ENCODE results near the gene COQ8A.

The COQ8A gene

GRCh38 chr1:227009937-227010336 lies 69.8 kb downstream of the COQ8A start:
- ATAC-seq (ENCODE audit: insufficient read depth, low read depth) (no peak), DNase-seq (no peak)
- H4K20me1 ChIP-seq (ENCODE audit: insufficient read depth, low read length), result no peaks in the 10 kb centered on the region
- no peak overlapping the region for H3K27ac ChIP-seq (ENCODE audit: low read length)
- no peak for TF ChIP-seq EZH2 (IDR thresholded peaks at IDR 0.05; ENCODE audit: borderline replicate concordance, low read depth, low read length, severe bottlenecking)
- TF ChIP-seq CTCF (IDR thresholded peaks at IDR 0.05; ENCODE audit: borderline replicate concordance, extremely low read depth, low read length, poor library complexity, severe bottlenecking), result no peak
- no peaks in the 10 kb centered on the region for H3K79me2 ChIP-seq (ENCODE audit: insufficient read depth, low read length)
- H3K36me3 ChIP-seq (ENCODE audit: insufficient read depth, low read length), result no peaks in the 10 kb centered on the region
- H3K27me3 ChIP-seq (ENCODE audit: insufficient read depth, low read length, poor library complexity), result peaks cover 33% of the 10 kb centered on the region
- no peak overlapping the region for H2AFZ ChIP-seq (ENCODE audit: low read depth, low read length)
- no peak overlapping the region for H3K9ac ChIP-seq (ENCODE audit: low read depth, low read length)
- H3K4me1 ChIP-seq (ENCODE audit: insufficient read depth, low read length), result no peaks in the 10 kb centered on the region
- no peak overlapping the region for H3K4me3 ChIP-seq (ENCODE audit: low read depth in 1 of 2, low read length in 2 of 2)
- H3K9me3 ChIP-seq (ENCODE audit: insufficient read depth, low read length, severe bottlenecking), result no peaks in the 10 kb centered on the region
- no peak overlapping the region for H3K4me2 ChIP-seq (ENCODE audit: insufficient read depth, low read length)

GRCh38 chr1:227010645-227011044 lies 70.6 kb downstream of the COQ8A start:
- DNase-seq (no peak), ATAC-seq (ENCODE audit: insufficient read depth, low read depth) (no peak)
- Histone ChIP-seq H3K79me2 (ENCODE audit: insufficient read depth, low read length) (no peaks in the 10 kb centered on the region), H3K36me3 (ENCODE audit: insufficient read depth, low read length) (no peaks in the 10 kb centered on the region), H3K9me3 (ENCODE audit: insufficient read depth, low read length, severe bottlenecking) (no peaks in the 10 kb centered on the region), H3K4me1 (ENCODE audit: insufficient read depth, low read length) (no peaks in the 10 kb centered on the region), H2AFZ (ENCODE audit: low read depth, low read length) (no peak overlapping the region), H3K4me3 (ENCODE audit: low read depth in 1 of 2, low read length in 2 of 2) (no peak overlapping the region), H3K9ac (ENCODE audit: low read depth, low read length) (no peak overlapping the region), H3K4me2 (ENCODE audit: insufficient read depth, low read length) (no peak overlapping the region), H3K27me3 (ENCODE audit: insufficient read depth, low read length, poor library complexity) (peaks cover 33% of the 10 kb centered on the region), H4K20me1 (ENCODE audit: insufficient read depth, low read length) (no peaks in the 10 kb centered on the region), H3K27ac (ENCODE audit: low read length) (no peak overlapping the region)
- TF ChIP-seq EZH2 (IDR thresholded peaks at IDR 0.05; ENCODE audit: borderline replicate concordance, low read depth, low read length, severe bottlenecking) (no peak), CTCF (IDR thresholded peaks at IDR 0.05; ENCODE audit: borderline replicate concordance, extremely low read depth, low read length, poor library complexity, severe bottlenecking) (no peak)

- DNase-seq, result no peak
- no peaks in the 10 kb centered on the region for H3K9me3 ChIP-seq (ENCODE audit: insufficient read depth, low read length, severe bottlenecking)
- no peaks in the 10 kb centered on the region for H3K4me1 ChIP-seq (ENCODE audit: insufficient read depth, low read length)
- no peaks in the 10 kb centered on the region for H4K20me1 ChIP-seq (ENCODE audit: insufficient read depth, low read length)
- no peaks in the 10 kb centered on the region for H3K36me3 ChIP-seq (ENCODE audit: insufficient read depth, low read length)
- TF ChIP-seq EZH2 (IDR thresholded peaks at IDR 0.05; ENCODE audit: borderline replicate concordance, low read depth, low read length, severe bottlenecking) (no peak), CTCF (IDR thresholded peaks at IDR 0.05; ENCODE audit: borderline replicate concordance, extremely low read depth, low read length, poor library complexity, severe bottlenecking) (no peak)
- no peak overlapping the region for H3K27ac ChIP-seq (ENCODE audit: low read length)
- no peaks in the 10 kb centered on the region for H3K79me2 ChIP-seq (ENCODE audit: insufficient read depth, low read length)
- no peak overlapping the region for H3K9ac ChIP-seq (ENCODE audit: low read depth, low read length)
- peaks cover 6% of the 10 kb centered on the region for H3K27me3 ChIP-seq (ENCODE audit: insufficient read depth, low read length, poor library complexity)
- H2AFZ ChIP-seq (ENCODE audit: low read depth, low read length), result no peak overlapping the region
- no peak for ATAC-seq (ENCODE audit: insufficient read depth, low read depth)
- no peak overlapping the region for H3K4me3 ChIP-seq (ENCODE audit: low read depth in 1 of 2, low read length in 2 of 2)
- no peak overlapping the region for H3K4me2 ChIP-seq (ENCODE audit: insufficient read depth, low read length)
These were observed 76.9 kb downstream of the COQ8A start for GRCh38 chr1:227016990-227017389.

GRCh38 chr1:227032396-227032795 lies 92.3 kb downstream of the COQ8A start:
- Histone ChIP-seq H3K4me2 (ENCODE audit: insufficient read depth, low read length) (no peak overlapping the region), H3K27ac (ENCODE audit: low read length) (no peak overlapping the region), H3K4me3 (ENCODE audit: low read depth in 1 of 2, low read length in 2 of 2) (no peak overlapping the region), H3K36me3 (ENCODE audit: insufficient read depth, low read length) (no peaks in the 10 kb centered on the region), H3K9me3 (ENCODE audit: insufficient read depth, low read length, severe bottlenecking) (no peaks in the 10 kb centered on the region), H3K79me2 (ENCODE audit: insufficient read depth, low read length) (no peaks in the 10 kb centered on the region), H4K20me1 (ENCODE audit: insufficient read depth, low read length) (no peaks in the 10 kb centered on the region), H2AFZ (ENCODE audit: low read depth, low read length) (no peak overlapping the region), H3K4me1 (ENCODE audit: insufficient read depth, low read length) (no peaks in the 10 kb centered on the region), H3K27me3 (ENCODE audit: insufficient read depth, low read length, poor library complexity) (peaks cover 2% of the 10 kb centered on the region), H3K9ac (ENCODE audit: low read depth, low read length) (no peak overlapping the region)
- DNase-seq, result no peak
- ATAC-seq (ENCODE audit: insufficient read depth, low read depth), result no peak
- no peak for TF ChIP-seq CTCF (IDR thresholded peaks at IDR 0.05; ENCODE audit: borderline replicate concordance, extremely low read depth, low read length, poor library complexity, severe bottlenecking)
- no peak for TF ChIP-seq EZH2 (IDR thresholded peaks at IDR 0.05; ENCODE audit: borderline replicate concordance, low read depth, low read length, severe bottlenecking)

All from DND-41 (cell line).